SK-N-SH treated with all-trans-retinoic acid at 6 μM for 48 hours (cell line): ENCODE data around the gene TTC19.
"Not testable (repeated sequence)": the region's sequence is repeated elsewhere in the genome, so short reads cannot be mapped to it uniquely, and the experiment has no call there.

Experiments
- ATAC-seq: fragments of 200-7000 bp; cut with Tn5 transposase; 3 replicates; pipeline ENCODE4 v1.9.1; 2020; ENCODE audit warnings: mild to moderate bottlenecking, moderate library complexity
- ARNTL ChIP-seq: fragments of 450-650 bp; formaldehyde crosslinking; IDR thresholded peaks from 2 replicates; pipeline ENCODE4 v1.5.0; 2020; ENCODE audit warnings: low read depth, mild to moderate bottlenecking, moderate library complexity, borderline replicate concordance
- BACH2 ChIP-seq: fragments of 250-450 bp; sonication (Bioruptor Pico); IDR thresholded peaks from 2 replicates; pipeline ENCODE4 v1.9.0; 2021; ENCODE audit warnings: mild to moderate bottlenecking, borderline replicate concordance
- ESRRG ChIP-seq: fragments of 250-450 bp; sonication (Bioruptor Pico); IDR thresholded peaks from 2 replicates; pipeline ENCODE4 v1.6.1; 2021; ENCODE audit warnings: mild to moderate bottlenecking
- GLIS3 ChIP-seq: fragments of 250-450 bp; sonication (Bioruptor Pico); IDR thresholded peaks from 2 replicates; pipeline ENCODE4 v1.5.0; 2020; ENCODE audit warnings: mild to moderate bottlenecking, moderate library complexity
- ISL1 ChIP-seq: fragments of 250-450 bp; sonication (Bioruptor Pico); IDR thresholded peaks from 2 replicates; pipeline ENCODE4 v2.1.2; 2022; ENCODE audit warnings: mild to moderate bottlenecking, moderate library complexity
- OSR1 ChIP-seq: fragments of 250-450 bp; sonication (Bioruptor Pico); IDR thresholded peaks from 2 replicates; pipeline ENCODE4 v1.8.0; 2022; ENCODE audit warnings: moderate library complexity, mild to moderate bottlenecking, inconsistent platforms
- PPARA ChIP-seq: fragments of 250-450 bp; sonication (Bioruptor Pico); IDR thresholded peaks from 2 replicates; pipeline ENCODE4 v1.5.0; 2020; ENCODE audit warnings: mild to moderate bottlenecking, borderline replicate concordance
- SNAI2 ChIP-seq: fragments of 250-450 bp; sonication (Bioruptor Pico); IDR thresholded peaks from 2 replicates; pipeline ENCODE4 v1.5.0; 2020; ENCODE audit warnings: mild to moderate bottlenecking, moderate library complexity
- TCF4 ChIP-seq: fragments of 250-450 bp; sonication (Bioruptor Pico); IDR thresholded peaks from 2 replicates; pipeline ENCODE4 v1.8.0; 2021; ENCODE audit warnings: mild to moderate bottlenecking, moderate library complexity, borderline replicate concordance
- TOX ChIP-seq: fragments of 250-450 bp; sonication (Bioruptor Pico); IDR thresholded peaks from 2 replicates; pipeline ENCODE4 v1.8.0; 2021; ENCODE audit warnings: mild to moderate bottlenecking, moderate library complexity, borderline replicate concordance
- ZC3H10 ChIP-seq: fragments of 250-450 bp; sonication (Bioruptor Pico); IDR thresholded peaks from 2 replicates; pipeline ENCODE4 v1.5.1; 2021; ENCODE audit warnings: mild to moderate bottlenecking, moderate library complexity
- ZFP3 ChIP-seq: fragments of 250-450 bp; sonication (Bioruptor Pico); IDR thresholded peaks from 2 replicates; pipeline ENCODE4 v1.5.0; 2020; ENCODE audit warnings: mild to moderate bottlenecking, moderate library complexity
- ZFP30 ChIP-seq: fragments of 450-650 bp; formaldehyde crosslinking; IDR thresholded peaks from 2 replicates; pipeline ENCODE4 v1.5.0; 2022; ENCODE audit warnings: mild to moderate bottlenecking, moderate library complexity
- ZNF565 ChIP-seq: fragments of 450-650 bp; formaldehyde crosslinking; conservative IDR thresholded peaks from 2 replicates; pipeline ENCODE4 v1.5.0; 2020; ENCODE audit warnings: low read depth, mild to moderate bottlenecking, moderate library complexity
- ZNF70 ChIP-seq: fragments of 450-650 bp; formaldehyde crosslinking; IDR thresholded peaks from 2 replicates; pipeline ENCODE4 v1.5.0; 2020; ENCODE audit warnings: mild to moderate bottlenecking, moderate library complexity
- ZNF8 ChIP-seq: fragments of 450-650 bp; formaldehyde crosslinking; IDR thresholded peaks from 2 replicates; pipeline ENCODE4 v1.5.0; 2020; ENCODE audit warnings: mild to moderate bottlenecking, moderate library complexity
- TF ChIP-seq, protein P1 (sequence below): fragments of 250-450 bp; sonication (Bioruptor Pico); IDR thresholded peaks from 2 replicates; pipeline ENCODE4 v1.8.0; 2021; ENCODE audit warnings: low read depth, mild to moderate bottlenecking, moderate library complexity, borderline replicate concordance
- TF ChIP-seq, protein P2 (sequence below): fragments of 250-450 bp; sonication (Bioruptor Pico); IDR thresholded peaks from 2 replicates; pipeline ENCODE4 v1.5.0; 2020; ENCODE audit warnings: mild to moderate bottlenecking, moderate library complexity
- TF ChIP-seq, protein P3 (sequence below): fragments of 250-450 bp; sonication (Bioruptor Pico); IDR thresholded peaks from 2 replicates; pipeline ENCODE4 v1.5.1; 2021; ENCODE audit warnings: mild to moderate bottlenecking, moderate library complexity
- TF ChIP-seq, protein P4 (sequence below): fragments of 250-450 bp; sonication (Bioruptor Pico); IDR thresholded peaks from 2 replicates; pipeline ENCODE4 v1.8.0; 2020; ENCODE audit warnings: mild to moderate bottlenecking, moderate library complexity, borderline replicate concordance

TTC19 gene

DNA sequence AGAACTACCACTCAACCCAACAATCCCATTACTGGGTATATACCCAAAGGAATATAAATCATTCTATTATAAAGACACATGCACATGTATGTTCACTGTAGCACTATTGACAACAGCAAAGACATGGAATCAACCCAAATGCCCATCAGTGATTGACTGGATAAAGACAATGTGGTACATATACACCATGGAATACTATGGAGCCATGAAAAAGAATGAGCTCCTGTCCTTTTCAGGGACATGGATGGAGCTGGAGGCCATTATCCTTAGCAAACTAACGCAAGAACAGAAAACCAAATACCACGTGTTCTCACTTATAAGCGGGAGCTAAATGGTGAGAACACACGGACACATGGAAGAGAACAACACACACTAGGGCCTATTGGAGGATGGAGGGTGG, 55.5 kb downstream of the TTC19 start:
- not testable (repeated sequence) for ATAC-seq
- TF ChIP-seq ZNF8 (CRISPR knock-in tag), result peak; percentile 92
- TF ChIP-seq, all 23 proteins: peak for 1; not testable (repeated sequence) for 22

DNA sequence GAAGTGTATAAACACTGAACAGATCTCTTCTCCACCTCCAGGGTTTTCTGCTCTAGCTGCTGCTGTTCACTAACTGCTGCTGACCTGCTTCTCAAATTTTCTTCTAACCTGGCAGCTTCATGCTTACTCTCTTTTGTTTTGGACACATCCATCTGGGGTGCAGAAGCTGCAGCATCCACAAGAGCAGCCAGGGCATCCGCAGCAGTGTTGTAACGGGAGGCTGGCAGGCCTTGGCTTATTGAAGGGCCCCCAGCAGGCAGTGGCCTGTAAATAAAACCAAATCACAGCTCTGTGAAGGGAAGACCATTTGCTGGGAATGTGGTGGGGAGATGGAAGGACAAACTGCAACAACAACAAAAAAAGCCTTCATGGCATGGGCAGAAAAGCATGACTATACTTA, 62.0 kb downstream of the TTC19 start:
- no peak for ATAC-seq
- TF ChIP-seq SNAI2 (CRISPR knock-in tag), result no peak
- TF ChIP-seq, protein P1, sequence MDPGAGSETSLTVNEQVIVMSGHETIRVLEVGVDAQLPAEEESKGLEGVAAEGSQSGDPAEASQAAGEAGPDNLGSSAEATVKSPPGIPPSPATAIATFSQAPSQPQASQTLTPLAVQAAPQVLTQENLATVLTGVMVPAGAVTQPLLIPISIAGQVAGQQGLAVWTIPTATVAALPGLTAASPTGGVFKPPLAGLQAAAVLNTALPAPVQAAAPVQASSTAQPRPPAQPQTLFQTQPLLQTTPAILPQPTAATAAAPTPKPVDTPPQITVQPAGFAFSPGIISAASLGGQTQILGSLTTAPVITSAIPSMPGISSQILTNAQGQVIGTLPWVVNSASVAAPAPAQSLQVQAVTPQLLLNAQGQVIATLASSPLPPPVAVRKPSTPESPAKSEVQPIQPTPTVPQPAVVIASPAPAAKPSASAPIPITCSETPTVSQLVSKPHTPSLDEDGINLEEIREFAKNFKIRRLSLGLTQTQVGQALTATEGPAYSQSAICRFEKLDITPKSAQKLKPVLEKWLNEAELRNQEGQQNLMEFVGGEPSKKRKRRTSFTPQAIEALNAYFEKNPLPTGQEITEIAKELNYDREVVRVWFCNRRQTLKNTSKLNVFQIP (CRISPR knock-in tag), result no peak
- TF ChIP-seq ZC3H10 (CRISPR knock-in tag), result no peak
- TF ChIP-seq ZNF8 (CRISPR knock-in tag), result no peak
- no peak for TF ChIP-seq TOX
- TF ChIP-seq, protein P2, sequence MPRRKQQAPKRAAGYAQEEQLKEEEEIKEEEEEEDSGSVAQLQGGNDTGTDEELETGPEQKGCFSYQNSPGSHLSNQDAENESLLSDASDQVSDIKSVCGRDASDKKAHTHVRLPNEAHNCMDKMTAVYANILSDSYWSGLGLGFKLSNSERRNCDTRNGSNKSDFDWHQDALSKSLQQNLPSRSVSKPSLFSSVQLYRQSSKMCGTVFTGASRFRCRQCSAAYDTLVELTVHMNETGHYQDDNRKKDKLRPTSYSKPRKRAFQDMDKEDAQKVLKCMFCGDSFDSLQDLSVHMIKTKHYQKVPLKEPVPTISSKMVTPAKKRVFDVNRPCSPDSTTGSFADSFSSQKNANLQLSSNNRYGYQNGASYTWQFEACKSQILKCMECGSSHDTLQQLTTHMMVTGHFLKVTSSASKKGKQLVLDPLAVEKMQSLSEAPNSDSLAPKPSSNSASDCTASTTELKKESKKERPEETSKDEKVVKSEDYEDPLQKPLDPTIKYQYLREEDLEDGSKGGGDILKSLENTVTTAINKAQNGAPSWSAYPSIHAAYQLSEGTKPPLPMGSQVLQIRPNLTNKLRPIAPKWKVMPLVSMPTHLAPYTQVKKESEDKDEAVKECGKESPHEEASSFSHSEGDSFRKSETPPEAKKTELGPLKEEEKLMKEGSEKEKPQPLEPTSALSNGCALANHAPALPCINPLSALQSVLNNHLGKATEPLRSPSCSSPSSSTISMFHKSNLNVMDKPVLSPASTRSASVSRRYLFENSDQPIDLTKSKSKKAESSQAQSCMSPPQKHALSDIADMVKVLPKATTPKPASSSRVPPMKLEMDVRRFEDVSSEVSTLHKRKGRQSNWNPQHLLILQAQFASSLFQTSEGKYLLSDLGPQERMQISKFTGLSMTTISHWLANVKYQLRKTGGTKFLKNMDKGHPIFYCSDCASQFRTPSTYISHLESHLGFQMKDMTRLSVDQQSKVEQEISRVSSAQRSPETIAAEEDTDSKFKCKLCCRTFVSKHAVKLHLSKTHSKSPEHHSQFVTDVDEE (CRISPR knock-in tag), result no peak
- no peak for TF ChIP-seq ZNF565 (CRISPR knock-in tag)
- TF ChIP-seq OSR1, result no peak
- TF ChIP-seq ZFP30 (CRISPR knock-in tag), result no peak
- no peak for TF ChIP-seq ZNF70

DNA sequence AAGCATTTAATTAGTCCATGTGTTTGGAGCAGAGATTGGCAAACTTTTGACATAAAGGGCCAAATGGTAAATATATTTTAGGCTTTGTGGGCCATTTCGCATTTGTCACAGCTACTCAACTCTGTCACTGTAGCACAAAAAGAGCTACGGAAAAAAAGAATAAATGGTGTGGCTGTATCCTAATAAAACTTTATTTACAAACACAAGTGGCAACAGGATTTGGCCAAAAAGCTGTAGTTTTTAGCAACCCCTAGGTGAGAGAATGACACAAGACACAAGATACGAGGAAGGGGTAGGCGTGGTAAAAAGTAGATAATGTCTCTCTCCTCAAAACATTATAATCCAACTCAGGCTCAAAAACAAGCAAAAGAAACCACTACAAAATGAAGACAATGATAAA, 66.5 kb downstream of the TTC19 start:
- TF ChIP-seq, protein P1 (CRISPR knock-in tag), result no peak
- TF ChIP-seq ZFP30 (CRISPR knock-in tag) (no peak), TCF4 (CRISPR knock-in tag) (no peak), ZNF70 (no peak), ISL1 (no peak), PPARA (CRISPR knock-in tag) (no peak), OSR1 (no peak)
- no peak for ATAC-seq

DNA sequence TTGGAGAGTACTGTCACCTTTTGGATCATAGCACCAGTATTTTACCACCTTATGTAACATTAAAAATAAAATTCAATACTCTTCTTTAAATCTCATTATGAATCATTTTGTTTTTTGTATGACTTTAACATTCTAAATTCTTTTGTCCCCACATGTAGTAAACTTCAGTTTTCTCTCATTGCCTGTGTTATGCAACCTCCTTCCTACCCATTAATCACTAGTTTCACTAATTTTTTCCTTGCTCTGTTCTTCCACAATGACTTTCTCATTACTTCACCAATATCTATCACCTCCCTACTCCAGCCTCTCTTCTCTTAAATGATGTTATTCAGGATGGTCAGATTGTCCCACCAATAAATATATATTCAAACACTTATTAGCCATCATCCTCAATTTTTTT, 68.7 kb downstream of the TTC19 start:
- no peak for TF ChIP-seq ISL1
- ATAC-seq, result no peak

DNA sequence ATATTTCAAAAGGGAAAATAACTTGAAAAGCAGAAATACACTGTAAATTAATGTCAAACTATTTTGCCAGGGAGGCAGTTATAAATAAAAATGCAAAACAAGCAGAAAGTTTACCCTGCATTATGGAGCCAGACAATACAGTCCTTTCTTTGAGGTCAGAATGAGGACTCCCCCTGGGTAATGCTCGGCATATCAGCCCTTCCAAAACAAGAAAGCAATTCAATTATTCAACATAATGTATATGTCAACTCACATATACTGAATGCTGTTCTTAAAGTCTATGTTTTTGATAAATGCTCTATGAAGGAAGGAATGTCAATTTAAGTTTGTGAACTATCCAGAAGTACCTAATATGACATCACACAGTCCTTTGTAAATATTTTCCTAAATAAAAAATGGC, 72.4 kb downstream of the TTC19 start:
- ATAC-seq, result no peak
- no peak for TF ChIP-seq ZNF565 (CRISPR knock-in tag)
- TF ChIP-seq, protein P3, sequence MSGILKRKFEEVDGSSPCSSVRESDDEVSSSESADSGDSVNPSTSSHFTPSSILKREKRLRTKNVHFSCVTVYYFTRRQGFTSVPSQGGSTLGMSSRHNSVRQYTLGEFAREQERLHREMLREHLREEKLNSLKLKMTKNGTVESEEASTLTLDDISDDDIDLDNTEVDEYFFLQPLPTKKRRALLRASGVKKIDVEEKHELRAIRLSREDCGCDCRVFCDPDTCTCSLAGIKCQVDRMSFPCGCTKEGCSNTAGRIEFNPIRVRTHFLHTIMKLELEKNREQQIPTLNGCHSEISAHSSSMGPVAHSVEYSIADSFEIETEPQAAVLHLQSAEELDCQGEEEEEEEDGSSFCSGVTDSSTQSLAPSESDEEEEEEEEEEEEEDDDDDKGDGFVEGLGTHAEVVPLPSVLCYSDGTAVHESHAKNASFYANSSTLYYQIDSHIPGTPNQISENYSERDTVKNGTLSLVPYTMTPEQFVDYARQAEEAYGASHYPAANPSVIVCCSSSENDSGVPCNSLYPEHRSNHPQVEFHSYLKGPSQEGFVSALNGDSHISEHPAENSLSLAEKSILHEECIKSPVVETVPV (CRISPR knock-in tag), result no peak
- TF ChIP-seq, protein P4, sequence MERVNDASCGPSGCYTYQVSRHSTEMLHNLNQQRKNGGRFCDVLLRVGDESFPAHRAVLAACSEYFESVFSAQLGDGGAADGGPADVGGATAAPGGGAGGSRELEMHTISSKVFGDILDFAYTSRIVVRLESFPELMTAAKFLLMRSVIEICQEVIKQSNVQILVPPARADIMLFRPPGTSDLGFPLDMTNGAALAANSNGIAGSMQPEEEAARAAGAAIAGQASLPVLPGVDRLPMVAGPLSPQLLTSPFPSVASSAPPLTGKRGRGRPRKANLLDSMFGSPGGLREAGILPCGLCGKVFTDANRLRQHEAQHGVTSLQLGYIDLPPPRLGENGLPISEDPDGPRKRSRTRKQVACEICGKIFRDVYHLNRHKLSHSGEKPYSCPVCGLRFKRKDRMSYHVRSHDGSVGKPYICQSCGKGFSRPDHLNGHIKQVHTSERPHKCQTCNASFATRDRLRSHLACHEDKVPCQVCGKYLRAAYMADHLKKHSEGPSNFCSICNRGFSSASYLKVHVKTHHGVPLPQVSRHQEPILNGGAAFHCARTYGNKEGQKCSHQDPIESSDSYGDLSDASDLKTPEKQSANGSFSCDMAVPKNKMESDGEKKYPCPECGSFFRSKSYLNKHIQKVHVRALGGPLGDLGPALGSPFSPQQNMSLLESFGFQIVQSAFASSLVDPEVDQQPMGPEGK (CRISPR knock-in tag), result no peak
- TF ChIP-seq ISL1, result no peak
- no peak for TF ChIP-seq PPARA (CRISPR knock-in tag)
- no peak for TF ChIP-seq ZC3H10 (CRISPR knock-in tag)
- no peak for TF ChIP-seq BACH2 (CRISPR knock-in tag)
- no peak for TF ChIP-seq ZFP3 (CRISPR knock-in tag)
- TF ChIP-seq, protein P1 (CRISPR knock-in tag), result no peak
- no peak for TF ChIP-seq ESRRG (CRISPR knock-in tag)
- no peak for TF ChIP-seq ZNF8 (CRISPR knock-in tag)
- no peak for TF ChIP-seq OSR1
- no peak for TF ChIP-seq ARNTL (CRISPR knock-in tag)
- TF ChIP-seq, protein P2 (CRISPR knock-in tag), result no peak
- TF ChIP-seq ZFP30 (CRISPR knock-in tag), result no peak
- TF ChIP-seq SNAI2 (CRISPR knock-in tag), result no peak
- TF ChIP-seq GLIS3 (CRISPR knock-in tag), result no peak
